Upper lobe of right lung (tissue), 1 donor: ENCODE measurements around the gene ATG2B. TPM values are rescaled to one million over a fixed set of nuclear protein-coding genes. Genes with fewer than 3 reads are reported as not detected.

Experiments
- ATAC-seq: fragments of 200-7000 bp; cut with Tn5 transposase; one replicate; pipeline ENCODE4 v1.9.1; 2020; ENCODE audit warnings: mild to moderate bottlenecking, moderate library complexity
- DNase-seq: peaks from one replicate; pipeline ENCODE4 v3.0.0-alpha.2; 2020
- H3K27ac ChIP-seq: fragments of 200-600 bp; one replicate; pipeline ENCODE4 v1.8.0; 2022
- H3K27me3 ChIP-seq: fragments of 200-600 bp; one replicate; pipeline ENCODE4 v1.8.0; 2022; ENCODE audit warnings: mild to moderate bottlenecking
- H3K36me3 ChIP-seq: fragments of 200-600 bp; one replicate; pipeline ENCODE4 v1.8.0; 2022
- H3K4me1 ChIP-seq: fragments of 200-600 bp; one replicate; pipeline ENCODE4 v1.8.0; 2022
- H3K4me3 ChIP-seq: fragments of 200-600 bp; one replicate; pipeline ENCODE4 v1.8.0; 2022; ENCODE audit warnings: mild to moderate bottlenecking
- H3K9me3 ChIP-seq: fragments of 200-600 bp; one replicate; pipeline ENCODE4 v1.8.0; 2022
- intact Hi-C: fragments of 100-400 bp; cut with DNase I; formaldehyde crosslinking; loops from one replicate; pipeline ENCODE4 v1.11.0; 2022
- total RNA-seq: library from RNA; stranded (reverse); fragmentation: NEBNext Ultra II Directional; extraction: Animal tissue kit (Norgen Biotek cat#: 25700); gene quantifications from one replicate; pipeline ENCODE4 v1.2.1, GENCODE V29; 2021
- TF ChIP-seq, protein P1 (sequence below): fragments of 200-600 bp; IDR thresholded peaks from one replicate; pipeline ENCODE4 v1.8.0; 2022; ENCODE audit warnings: antibody characterized with exemption
- donor health status: DM: no; HTN: yes; CAD: no; lungs with severe emphysema.

The ATG2B gene
- total RNA-seq, 1 donor from 2014 or later: 19.1 TPM

DNA sequence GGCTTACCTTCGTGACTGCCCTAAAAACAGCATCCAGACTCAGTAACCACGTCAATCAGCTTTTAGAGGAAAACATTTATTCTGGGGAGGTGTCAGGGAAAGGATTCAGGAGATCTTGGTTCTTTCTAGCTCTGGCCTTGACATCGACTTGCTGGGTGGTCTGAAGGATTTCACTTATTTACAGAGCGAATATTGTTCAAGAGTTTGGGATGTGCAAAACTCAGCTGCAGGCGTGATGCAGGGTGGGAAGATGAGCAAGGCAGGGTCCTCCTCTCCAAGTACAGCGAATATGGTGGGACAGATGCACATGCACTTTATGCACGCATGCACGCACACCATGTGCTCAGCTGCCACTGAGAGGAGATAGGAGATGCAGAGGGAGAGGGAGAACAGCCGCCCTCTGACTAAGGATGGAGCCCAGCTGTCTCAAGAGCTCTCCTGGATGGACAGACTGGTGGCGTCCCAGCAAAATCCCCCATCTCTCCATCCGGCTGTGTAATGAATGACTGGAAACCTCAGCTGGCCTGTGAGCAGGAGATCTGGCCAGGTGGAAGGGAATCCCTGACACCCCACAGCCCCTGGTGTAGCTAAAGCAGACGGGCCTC is 131.5 kb downstream of the ATG2B start:
- TF ChIP-seq, protein P1, sequence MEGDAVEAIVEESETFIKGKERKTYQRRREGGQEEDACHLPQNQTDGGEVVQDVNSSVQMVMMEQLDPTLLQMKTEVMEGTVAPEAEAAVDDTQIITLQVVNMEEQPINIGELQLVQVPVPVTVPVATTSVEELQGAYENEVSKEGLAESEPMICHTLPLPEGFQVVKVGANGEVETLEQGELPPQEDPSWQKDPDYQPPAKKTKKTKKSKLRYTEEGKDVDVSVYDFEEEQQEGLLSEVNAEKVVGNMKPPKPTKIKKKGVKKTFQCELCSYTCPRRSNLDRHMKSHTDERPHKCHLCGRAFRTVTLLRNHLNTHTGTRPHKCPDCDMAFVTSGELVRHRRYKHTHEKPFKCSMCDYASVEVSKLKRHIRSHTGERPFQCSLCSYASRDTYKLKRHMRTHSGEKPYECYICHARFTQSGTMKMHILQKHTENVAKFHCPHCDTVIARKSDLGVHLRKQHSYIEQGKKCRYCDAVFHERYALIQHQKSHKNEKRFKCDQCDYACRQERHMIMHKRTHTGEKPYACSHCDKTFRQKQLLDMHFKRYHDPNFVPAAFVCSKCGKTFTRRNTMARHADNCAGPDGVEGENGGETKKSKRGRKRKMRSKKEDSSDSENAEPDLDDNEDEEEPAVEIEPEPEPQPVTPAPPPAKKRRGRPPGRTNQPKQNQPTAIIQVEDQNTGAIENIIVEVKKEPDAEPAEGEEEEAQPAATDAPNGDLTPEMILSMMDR: no peak
- Histone ChIP-seq H3K4me3 (no peak overlapping the region), H3K36me3 (no peaks in the 10 kb centered on the region), H3K27me3 (no peaks in the 10 kb centered on the region), H3K9me3 (no peaks in the 10 kb centered on the region), H3K4me1 (peaks cover 4% of the 10 kb centered on the region), H3K27ac (no peak overlapping the region)
- intact Hi-C loops: no loop called here
- no peak for ATAC-seq
- DNase-seq: peak; percentile 30

DNA sequence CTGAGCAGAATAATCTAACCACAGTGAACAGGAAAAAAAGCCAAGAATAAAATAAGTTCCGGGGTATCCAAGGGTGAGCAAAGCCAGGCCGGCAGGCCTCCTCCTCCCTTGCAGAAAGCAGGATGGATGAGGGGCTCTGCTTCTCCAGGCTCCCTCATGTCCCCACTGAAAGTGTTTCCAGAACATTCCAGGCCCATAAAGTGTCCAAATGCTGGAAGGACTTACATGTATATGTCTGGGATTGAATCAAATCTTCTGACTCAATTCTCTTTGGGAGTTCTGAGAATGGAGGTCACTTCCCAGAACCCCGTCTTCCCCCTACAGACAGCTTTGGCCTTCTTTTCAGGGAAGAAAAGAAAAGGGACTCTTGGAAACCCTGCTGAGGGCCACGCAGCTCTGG is 132.1 kb downstream of the ATG2B start:
- Histone ChIP-seq H3K9me3 (no peaks in the 10 kb centered on the region), H3K36me3 (no peaks in the 10 kb centered on the region), H3K27me3 (no peaks in the 10 kb centered on the region), H3K4me1 (peaks cover 7% of the 10 kb centered on the region), H3K4me3 (no peak overlapping the region), H3K27ac (no peak overlapping the region)
- intact Hi-C loops: no loop called here
- ATAC-seq (no peak), DNase-seq (no peak)
- TF ChIP-seq, protein P1: no peak

DNA sequence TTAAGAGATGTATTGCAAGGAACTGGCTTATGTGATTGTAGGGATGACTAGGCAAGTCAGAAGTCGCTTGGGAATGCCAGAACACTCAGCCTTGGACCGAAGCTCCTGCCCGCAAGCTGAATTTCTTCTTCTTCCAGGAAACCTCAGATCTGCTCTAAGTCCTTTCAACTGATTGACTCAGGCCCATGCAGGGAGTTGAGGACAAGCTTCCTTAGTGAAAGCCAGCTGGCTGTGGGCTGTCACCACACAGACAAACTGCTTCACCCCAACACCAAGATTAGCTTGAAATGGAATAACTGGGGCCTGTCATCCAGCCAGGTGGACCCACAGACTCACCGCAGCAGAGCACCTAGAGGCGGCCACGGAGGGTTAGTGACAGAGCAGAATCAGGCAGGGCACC is 133.8 kb downstream of the ATG2B start:
- DNase-seq (peak; percentile 40), ATAC-seq (no peak)
- H3K4me1 ChIP-seq: peaks cover 9% of the 10 kb centered on the region
- no peaks in the 10 kb centered on the region for H3K36me3 ChIP-seq
- H3K4me3 ChIP-seq: no peak overlapping the region
- no peaks in the 10 kb centered on the region for H3K27me3 ChIP-seq
- TF ChIP-seq, protein P1: no peak
- H3K27ac ChIP-seq: no peak overlapping the region
- H3K9me3 ChIP-seq: no peaks in the 10 kb centered on the region
- intact Hi-C loops: no loop called here

Other genes starting within 250 kb of the ATG2B start
- 1.5 TPM for gene BDKRB2, start 158.5 kb downstream of the ATG2B start, total RNA-seq
- not detected for gene BDKRB1, start 107.1 kb downstream of the ATG2B start, total RNA-seq
- gene GSKIP, start 185 bp upstream of the ATG2B start, total RNA-seq: 13.9 TPM
- 2.6 TPM for gene AK7, start 28.8 kb upstream of the ATG2B start, total RNA-seq
- 153 TPM for gene PAPOLA, start 139.0 kb upstream of the ATG2B start, total RNA-seq